HCT116 (cell line): ENCODE results near the gene CAMK2D. TPM values are rescaled to one million over a fixed set of nuclear protein-coding genes. Genes with fewer than 3 reads are reported as not detected.

ENCODE experiments used
- ATAC-seq: fragments of 200-7000 bp; cut with Tn5 transposase; 2 replicates; pipeline ENCODE4 v1.9.1; 2020; ENCODE audit warnings: mild to moderate bottlenecking, moderate library complexity
- BruUV-seq: library from RNA; stranded (reverse); fragments of 400-500 nt; replicated peaks from 2 replicates; lab custom pipeline; 2021; lab: Mats Ljungman, UMichigan
- CTCF ChIA-PET: fragments of 300-600 bp; sonication (Branson Sonifier 250); formaldehyde crosslinking; loops from one replicate; lab custom pipeline; 2021; ENCODE audit warnings: antibody characterized with exemption; lab: Charles Lee
- POLR2A ChIA-PET: fragments of 300-600, 350-600 bp; sonication (Branson Sonifier 250); formaldehyde crosslinking; loops from one replicate; lab custom pipeline; 2021; ENCODE audit warnings: antibody characterized with exemption; lab: Charles Lee
- RAD21 ChIA-PET, 2 experiments: fragments of 300-600 bp; sonication (Branson Sonifier 250); formaldehyde crosslinking; loops; one replicate each; lab custom pipeline; 2023; ENCODE audit warnings: low total read pairs in 2 of 2; ENCODE audit not compliant: uncharacterized antibody in 2 of 2, unreplicated experiment in 2 of 2, low non-redundant PET in 1 of 2; lab: Charles Lee
- DNase-seq: peaks from one replicate; pipeline ENCODE4 v3.0.0-alpha.2; 2010; ENCODE audit warnings: low read depth, low spot score
- H2AFZ ChIP-seq: fragments of 200-600 bp; shearing (Covaris generic), sonication (generic); 2 replicates; pipeline ENCODE4 v1.6.1; 2017; ENCODE audit warnings: low read depth, mixed run types, mixed read lengths, antibody characterized with exemption, low read length; ENCODE audit not compliant: poor library complexity, severe bottlenecking
- H3K27ac ChIP-seq: 2 replicates; pipeline ENCODE4 v1.5.1; 2012; ENCODE audit warnings: low read depth, low read length
- H3K27me3 ChIP-seq: fragments of 200-600 bp; sonication (generic); 2 replicates; pipeline ENCODE4 v1.6.1; 2016; ENCODE audit warnings: mixed run types, low read length, mixed read lengths; ENCODE audit not compliant: insufficient read depth
- H3K36me3 ChIP-seq, 2 experiments: fragments of 200-500 bp in 1 of 2; fragments of 200-600 bp in 1 of 2; sonication (Bioruptor generic) in 1 of 2; sonication (generic) in 1 of 2; 2 replicates each; pipeline versions ENCODE4 v1.5.1 to v1.6.1; 2014 to 2016; ENCODE audit warnings: low read length in 2 of 2, inconsistent platforms in 1 of 2, mixed read lengths in 1 of 2, mixed run types in 1 of 2; ENCODE audit not compliant: insufficient read depth in 2 of 2, control insufficient read depth in 1 of 2
- H3K4me1 ChIP-seq, 2 experiments: fragments of 200-600 bp in 1 of 2; sonication (generic) in 1 of 2; 2 replicates each; pipeline versions ENCODE4 v1.5.1 to v1.6.1; 2012 to 2017; ENCODE audit warnings: low read length in 2 of 2, inconsistent platforms in 1 of 2, mild to moderate bottlenecking in 1 of 2, mixed read lengths in 1 of 2, mixed run types in 1 of 2, moderate library complexity in 1 of 2; ENCODE audit not compliant: insufficient read depth in 2 of 2, control insufficient read depth in 1 of 2
- H3K4me2 ChIP-seq: fragments of 200-600 bp; sonication (generic); 2 replicates; pipeline ENCODE4 v1.6.1; 2017; ENCODE audit warnings: mixed run types, low read length, mixed read lengths
- H3K4me3 ChIP-seq, 2 experiments: fragments of 200-600 bp in 1 of 2; sonication (generic) in 1 of 2; replicated peaks in 1 of 2; 2 replicates each; pipeline ENCODE4 v1.5.1; 2011 to 2016; ENCODE audit warnings: low read length in 2 of 2, control low read depth in 1 of 2, low read depth in 1 of 2, mild to moderate bottlenecking in 1 of 2, mixed read lengths in 1 of 2, mixed run types in 1 of 2
- H3K79me2 ChIP-seq: fragments of 200-600 bp; sonication (generic); 2 replicates; pipeline ENCODE4 v1.6.1; 2017; ENCODE audit warnings: mild to moderate bottlenecking, mixed run types, low read length, moderate library complexity, mixed read lengths; ENCODE audit not compliant: insufficient read depth
- H3K9ac ChIP-seq: fragments of 200-600 bp; sonication (generic); 2 replicates; pipeline ENCODE4 v1.6.1; 2016; ENCODE audit warnings: low read length, mixed read lengths
- H3K9me2 ChIP-seq: fragments of 200-600 bp; sonication (generic), shearing (Covaris generic); 2 replicates; pipeline ENCODE4 v1.6.1; 2017; ENCODE audit warnings: mixed run types, mild to moderate bottlenecking, moderate library complexity; ENCODE audit not compliant: insufficient read depth
- H3K9me3 ChIP-seq, 2 experiments: fragments of 200-500 bp in 1 of 2; fragments of 200-600 bp in 1 of 2; sonication (Bioruptor generic) in 1 of 2; sonication (generic) in 1 of 2; 2 replicates each; pipeline ENCODE4 v1.6.1; 2014 to 2017; ENCODE audit warnings: low read length in 2 of 2, mixed read lengths in 2 of 2, inconsistent platforms in 1 of 2, low read depth in 1 of 2, mild to moderate bottlenecking in 1 of 2, mixed run types in 1 of 2, moderate library complexity in 1 of 2; ENCODE audit not compliant: control insufficient read depth in 1 of 2, insufficient read depth in 1 of 2
- H4K20me1 ChIP-seq: fragments of 200-600 bp; sonication (generic), shearing (Covaris generic); 2 replicates; pipeline ENCODE4 v1.6.1; 2017; ENCODE audit warnings: mixed run types, mild to moderate bottlenecking, moderate library complexity; ENCODE audit not compliant: insufficient read depth
- ATF3 ChIP-seq: IDR thresholded peaks from 2 replicates; pipeline ENCODE4 v1.6.1; 2012
- CBX3 ChIP-seq: IDR thresholded peaks from 2 replicates; pipeline ENCODE4 v1.6.1; 2012; ENCODE audit warnings: low read depth
- CEBPB ChIP-seq: IDR thresholded peaks from 2 replicates; pipeline ENCODE4 v1.6.1; 2012; ENCODE audit warnings: low read depth
- EGR1 ChIP-seq: IDR thresholded peaks from 2 replicates; pipeline ENCODE4 v1.6.1; 2012; ENCODE audit warnings: low read depth
- ELF1 ChIP-seq: IDR thresholded peaks from 2 replicates; pipeline ENCODE4 v1.6.1; 2012; ENCODE audit warnings: low read depth, borderline replicate concordance
- EZH2phosphoT487 ChIP-seq: fragments of 200-600 bp; IDR thresholded peaks from 2 replicates; pipeline ENCODE4 v1.6.1; 2018; ENCODE audit warnings: antibody characterized with exemption, borderline replicate concordance
- JUND ChIP-seq: IDR thresholded peaks from 2 replicates; pipeline ENCODE4 v1.6.1; 2012
- RAD21 ChIP-seq: IDR thresholded peaks from 2 replicates; pipeline ENCODE4 v1.6.1; 2012; ENCODE audit warnings: low read depth, mild to moderate bottlenecking
- SIN3A ChIP-seq: IDR thresholded peaks from 2 replicates; pipeline ENCODE4 v1.6.1; 2012; ENCODE audit warnings: low read depth
- TCF7L2 ChIP-seq: IDR thresholded peaks from 2 replicates; pipeline ENCODE4 v1.7.0; 2011; ENCODE audit warnings: borderline replicate concordance, inconsistent platforms; ENCODE audit not compliant: insufficient read depth, insufficient read length; ENCODE audit errors: extremely low read depth
- YY1 ChIP-seq: IDR thresholded peaks from 2 replicates; pipeline ENCODE4 v1.6.1; 2011; ENCODE audit warnings: low read length, low read depth, moderate library complexity, mild to moderate bottlenecking; ENCODE audit not compliant: insufficient replicate concordance; ENCODE audit errors: extremely low read depth
- ZBTB33 ChIP-seq: IDR thresholded peaks from 2 replicates; pipeline ENCODE4 v1.6.1; 2011; ENCODE audit warnings: mild to moderate bottlenecking, low read length, moderate library complexity; ENCODE audit not compliant: insufficient replicate concordance; ENCODE audit errors: extremely low read depth
- ZNF274 ChIP-seq: fragments of 200-500 bp; sonication (Bioruptor generic); IDR thresholded peaks from 2 replicates; pipeline ENCODE4 v1.6.1; 2014; ENCODE audit warnings: mild to moderate bottlenecking, low read depth, low read length, inconsistent platforms
- intact Hi-C: fragments of 100-400 bp; cut with micrococcal nuclease; formaldehyde crosslinking; loops from 2 replicates; pipeline ENCODE4 v1.10.0; 2022
- total RNA-seq: library from RNA; stranded (reverse); gene quantifications from one replicate; pipeline ENCODE4 v1.2.1, GENCODE V29; 2021; ENCODE audit not compliant: unreplicated experiment

The CAMK2D gene
- total RNA-seq, 1 experiment from 2014 or later, result 67.0 TPM

GRCh38 chr4:113776679-113777078, 15.1 kb upstream of the CAMK2D start:
- Histone ChIP-seq H2AFZ (no peak overlapping the region), H3K4me3 (no peak overlapping the region), H3K9me2 (no peaks in the 10 kb centered on the region; the same call in 1 of the 2 replicates), H3K4me1 (no peaks in the 10 kb centered on the region), H3K4me2 (no peak overlapping the region), H3K79me2 (no peaks in the 10 kb centered on the region), H4K20me1 (no peaks in the 10 kb centered on the region), H3K27ac (no peak overlapping the region), H3K9ac (no peak overlapping the region), H3K9me3 (no peaks in the 10 kb centered on the region), H3K36me3 (no peaks in the 10 kb centered on the region), H3K27me3 (no peaks in the 10 kb centered on the region)
- no peak for TF ChIP-seq EGR1
- TF ChIP-seq YY1, result no peak
- TF ChIP-seq CBX3, result no peak
- no peak for TF ChIP-seq CEBPB
- no peak for TF ChIP-seq TCF7L2
- no peak for TF ChIP-seq ZBTB33
- no peak for TF ChIP-seq JUND
- no peak for TF ChIP-seq SIN3A
- TF ChIP-seq EZH2phosphoT487, result no peak
- TF ChIP-seq ELF1, result no peak
- TF ChIP-seq ATF3, result no peak
- TF ChIP-seq ZNF274, result no peak
- TF ChIP-seq RAD21, result no peak
- ATAC-seq (no peak), DNase-seq (no peak)
- intact Hi-C loops, result loop anchor here (10.0 kb wide), 1 partner anchor 278 kb away; no protein-coding TSS in a partner anchor
- no TSS peak for BruUV-seq
- POLR2A ChIA-PET, result no interaction called here
- RAD21 ChIA-PET, result no interaction called here
- CTCF ChIA-PET, result no interaction called here
